Inflammatory macrophage treated with lipopolysaccharide for 4 hours (primary cell): ENCODE data around the gene ZDHHC1.
"Not testable (repeated sequence)": the region's sequence is repeated elsewhere in the genome, so short reads cannot be mapped to it uniquely, and the experiment has no call there.

Source experiments
- DNase-seq: peaks from one replicate; pipeline ENCODE4 v3.0.0-alpha.2; 2020

The ZDHHC1 gene

DNA sequence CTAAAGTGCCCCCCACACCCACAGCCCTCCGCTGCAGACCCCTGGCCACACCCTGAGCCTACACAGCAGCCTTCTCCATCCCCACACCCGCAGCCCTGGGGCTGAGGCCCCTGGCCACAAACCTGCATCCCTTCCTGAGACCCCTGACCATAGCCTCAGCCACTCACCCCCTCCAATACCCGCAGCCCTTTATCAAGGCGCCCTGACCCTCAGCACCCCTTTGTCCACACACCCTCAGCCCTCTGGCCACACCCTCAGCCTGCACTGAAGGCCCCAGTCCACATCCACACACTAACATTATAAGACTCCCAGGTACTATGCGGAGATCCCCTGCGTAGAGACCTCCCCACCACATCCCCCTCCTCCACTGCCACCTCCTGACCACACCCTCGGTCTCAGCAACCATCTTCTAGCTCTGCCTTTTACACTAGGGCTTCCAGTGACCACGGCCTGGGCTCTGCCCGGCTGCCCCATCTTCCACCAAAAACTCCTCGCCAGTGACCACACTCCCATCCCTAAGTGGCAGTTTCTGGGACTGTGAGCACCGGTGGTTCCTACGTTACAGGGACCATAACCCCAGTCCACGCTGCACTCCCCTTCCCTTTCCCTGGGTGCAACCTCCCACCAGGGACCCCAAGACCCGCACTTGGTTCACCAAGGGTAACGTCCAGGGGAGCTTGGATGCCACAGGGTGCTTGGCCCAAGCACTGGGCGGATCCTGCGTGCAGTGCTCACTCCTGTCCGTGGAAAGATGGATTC is 23.8 kb downstream of the ZDHHC1 start:
- DNase-seq: no peak

DNA sequence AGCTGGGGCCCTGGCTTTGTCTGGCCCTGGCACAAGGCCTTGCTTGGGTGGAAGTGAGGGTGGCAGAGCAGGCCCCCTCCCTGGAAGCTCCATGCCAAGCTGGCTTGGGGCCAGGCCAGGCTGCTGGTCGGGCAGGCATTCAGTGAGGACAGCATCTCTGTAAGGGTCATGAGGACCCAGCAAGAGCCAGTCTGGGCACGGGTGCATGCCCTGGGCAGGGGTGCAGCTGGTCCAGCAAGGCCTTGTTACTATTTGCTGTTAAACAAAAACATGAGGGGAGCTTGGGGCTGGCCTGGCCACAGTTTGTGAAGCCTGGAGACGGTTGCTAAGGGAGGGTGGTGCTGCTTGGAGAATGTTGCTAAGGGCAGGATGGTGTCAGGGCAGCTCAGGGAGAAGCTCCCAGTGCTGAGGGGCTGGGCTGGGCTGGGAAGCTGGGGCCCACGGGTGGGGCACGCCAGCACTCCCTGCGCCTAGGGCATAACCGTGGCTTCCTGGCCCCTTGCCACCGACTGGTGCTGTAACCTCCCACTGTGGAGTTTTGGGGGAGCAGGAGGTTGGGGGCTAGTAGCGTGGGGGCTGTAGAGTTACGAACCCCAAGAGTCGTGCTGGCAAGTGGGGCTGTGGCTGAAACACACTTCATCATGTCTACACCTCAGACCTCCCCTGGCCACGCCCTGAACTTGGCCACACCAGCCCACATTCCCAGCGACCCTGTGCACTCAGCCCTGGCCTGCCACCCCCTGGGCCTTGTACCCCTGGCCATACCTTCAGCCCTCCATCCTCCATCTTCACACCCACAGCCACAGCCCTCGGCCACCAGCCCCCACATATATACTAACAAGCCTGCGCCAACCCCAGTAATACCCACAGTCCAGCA is 24.6 kb downstream of the ZDHHC1 start:
- no peak for DNase-seq

- no peak for DNase-seq
Measured at GRCh38 chr16:67390816-67391423, 25.4 kb downstream of the ZDHHC1 start.

DNA sequence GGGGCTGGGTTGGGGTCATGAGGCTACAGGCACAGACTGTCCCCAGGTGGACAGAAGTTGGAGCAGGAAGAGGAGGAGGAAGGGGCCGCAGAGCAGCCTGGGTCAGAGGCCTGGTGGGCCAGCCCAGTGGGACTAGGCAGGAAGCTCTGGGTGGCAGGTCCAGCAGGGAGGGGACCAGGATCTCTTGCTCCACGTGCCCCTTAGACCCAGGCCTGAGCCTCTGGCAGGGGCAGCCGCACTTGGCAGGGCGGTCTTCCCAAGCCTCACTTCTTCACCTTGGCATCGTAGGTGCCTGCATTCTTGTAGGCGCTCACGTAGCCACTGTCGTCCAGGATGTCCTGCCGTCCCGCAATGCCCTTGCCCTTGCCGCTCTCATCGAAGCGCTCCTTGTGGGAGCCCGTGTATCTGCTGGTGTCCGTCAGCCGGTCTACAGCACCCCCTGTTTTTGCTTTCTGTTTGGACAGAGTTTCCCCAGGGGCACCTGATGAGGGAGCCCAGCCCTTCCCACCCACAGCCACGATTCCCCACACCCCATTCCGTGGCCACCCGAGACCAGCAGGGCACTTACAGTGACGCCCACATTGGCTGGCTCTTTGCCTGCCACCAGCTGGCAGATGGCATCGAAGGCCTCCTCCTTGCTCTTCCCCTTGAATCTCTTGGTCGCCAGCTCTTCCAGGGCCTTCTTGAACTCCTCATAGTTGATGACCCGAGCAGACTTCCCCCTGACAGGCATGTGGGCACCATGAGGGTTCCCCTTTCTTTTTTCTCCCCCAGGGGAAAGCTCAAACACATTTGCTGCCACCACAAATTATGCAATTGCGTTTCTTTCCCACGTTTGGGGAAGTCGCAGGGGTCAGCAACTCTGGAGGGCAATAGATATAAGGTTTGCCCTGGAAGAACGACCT is 26.1 kb downstream of the ZDHHC1 start:
- DNase-seq: peak; percentile 93

- no peak for DNase-seq
Measured at GRCh38 chr16:67388591-67388990, 27.7 kb downstream of the ZDHHC1 start.

- DNase-seq: no peak
Measured at GRCh38 chr16:67388191-67388590, 28.1 kb downstream of the ZDHHC1 start.

GRCh38 chr16:67387479-67388079 is 28.7 kb downstream of the ZDHHC1 start:
- DNase-seq: no peak

DNA sequence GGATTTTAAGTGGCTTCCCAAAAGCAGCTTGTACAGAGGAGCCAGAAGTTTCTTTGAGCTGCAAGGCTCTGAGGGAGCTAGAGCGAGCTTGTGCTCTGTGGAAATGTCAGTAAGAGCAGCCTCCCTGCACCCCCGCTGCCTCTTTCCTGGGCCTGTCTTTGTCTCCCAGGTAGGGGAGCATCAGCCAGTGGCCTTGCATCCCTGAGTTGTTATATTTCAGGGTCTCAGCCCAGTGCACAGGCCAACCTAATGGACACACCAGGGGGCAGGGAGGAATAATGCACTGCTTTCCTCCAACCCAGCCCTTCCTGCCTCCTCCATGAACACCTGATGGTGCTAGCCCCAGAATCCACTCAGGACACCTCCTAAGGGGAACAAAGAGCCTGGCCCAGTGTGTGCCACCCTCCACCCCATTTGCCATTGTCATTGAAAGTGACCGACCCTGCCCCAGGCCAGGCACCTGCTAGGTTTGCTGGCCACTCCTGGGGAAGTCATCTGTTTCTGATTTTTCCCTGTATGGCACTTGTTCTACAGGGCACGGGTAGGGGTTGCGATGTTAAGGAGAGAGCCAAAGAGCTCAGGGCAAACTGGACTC is 29.3 kb downstream of the ZDHHC1 start:
- no peak for DNase-seq

- DNase-seq: no peak
Measured at GRCh38 chr16:67384778-67385510, 31.3 kb downstream of the ZDHHC1 start.

DNA sequence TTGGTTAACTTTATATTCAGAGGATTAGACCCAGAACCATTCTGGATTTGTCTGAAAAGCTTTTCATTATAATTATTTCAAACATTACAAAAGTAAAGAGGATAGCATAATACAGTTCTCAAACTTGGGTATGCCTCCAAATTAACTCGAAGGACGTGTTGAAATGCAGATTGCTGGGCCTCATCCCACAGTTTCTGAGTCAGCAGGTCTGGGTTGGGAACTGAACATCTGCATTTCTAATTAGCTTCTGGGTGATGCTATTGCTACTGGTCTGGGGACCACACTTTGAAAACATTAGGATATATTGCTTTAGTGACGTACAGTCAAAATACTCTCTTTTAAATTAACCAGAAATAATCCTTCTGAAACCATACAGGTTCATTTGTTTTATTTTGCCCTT is 33.0 kb downstream of the ZDHHC1 start:
- DNase-seq: peak; percentile 32

DNA sequence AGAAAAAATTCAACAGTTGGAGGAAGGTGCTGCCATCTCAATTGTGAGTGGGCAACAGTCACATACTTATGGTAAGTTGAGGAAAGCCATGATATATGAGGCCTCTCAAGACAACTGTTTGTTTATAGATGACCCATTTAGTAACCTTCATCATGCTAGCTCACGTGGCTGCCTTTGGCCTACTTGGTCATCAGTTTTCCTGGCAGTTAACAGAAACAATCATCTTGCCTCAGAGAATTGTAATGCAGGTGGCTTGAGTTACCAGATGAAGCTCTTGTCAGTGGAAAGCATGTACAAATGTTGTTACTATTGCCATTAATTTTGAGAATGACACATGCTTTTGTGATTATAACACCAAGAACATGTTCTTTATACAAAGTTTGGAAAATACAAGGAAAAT is 37.6 kb downstream of the ZDHHC1 start:
- DNase-seq: no peak

GRCh38 chr16:67376012-67376411 is 40.3 kb downstream of the ZDHHC1 start:
- not testable (repeated sequence) for DNase-seq

GRCh38 chr16:67372664-67373063 is 43.6 kb downstream of the ZDHHC1 start:
- peak; percentile 51 for DNase-seq

DNA sequence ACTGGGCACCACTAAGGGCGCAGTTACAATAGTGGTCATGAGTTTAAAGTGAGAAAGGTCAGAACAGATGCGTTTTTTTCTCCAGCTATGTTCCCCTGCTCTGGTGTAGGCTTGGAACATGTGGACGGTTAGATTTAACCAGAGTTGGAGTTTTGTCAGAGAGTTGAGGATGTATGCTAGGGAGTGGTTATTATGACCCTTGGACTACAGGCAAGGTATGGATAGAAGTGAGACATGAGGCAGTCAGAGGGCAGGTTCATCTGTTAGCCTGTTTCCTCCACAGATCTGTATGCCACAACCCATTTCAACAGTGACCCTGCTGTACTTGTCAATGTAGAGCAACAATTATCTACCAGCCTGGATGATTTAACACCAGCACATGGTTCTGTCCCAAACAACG is 45.6 kb downstream of the ZDHHC1 start:
- no peak for DNase-seq

- peak; percentile 40 for DNase-seq
Measured at GRCh38 chr16:67364600-67365235, 51.6 kb downstream of the ZDHHC1 start.

DNA sequence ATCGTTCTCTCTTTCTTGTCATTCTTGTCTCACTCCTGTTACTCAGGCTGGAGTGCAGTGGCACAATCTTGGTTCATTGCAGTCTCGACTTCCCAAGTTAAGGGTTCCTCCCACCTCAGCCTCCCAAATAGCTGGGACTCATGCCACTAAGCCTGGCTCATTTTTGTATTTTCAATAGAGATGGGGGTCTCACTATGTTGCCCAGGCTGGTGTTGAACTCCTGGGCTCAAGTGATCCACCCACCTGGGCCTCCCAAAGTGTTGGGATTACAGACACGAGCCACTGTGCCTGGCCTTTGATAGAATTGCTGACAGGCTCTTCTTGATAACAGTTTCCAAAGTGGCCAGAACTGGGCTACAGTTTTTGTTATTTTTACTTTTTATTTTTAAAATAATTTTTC is 55.2 kb downstream of the ZDHHC1 start:
- no peak for DNase-seq

DNA sequence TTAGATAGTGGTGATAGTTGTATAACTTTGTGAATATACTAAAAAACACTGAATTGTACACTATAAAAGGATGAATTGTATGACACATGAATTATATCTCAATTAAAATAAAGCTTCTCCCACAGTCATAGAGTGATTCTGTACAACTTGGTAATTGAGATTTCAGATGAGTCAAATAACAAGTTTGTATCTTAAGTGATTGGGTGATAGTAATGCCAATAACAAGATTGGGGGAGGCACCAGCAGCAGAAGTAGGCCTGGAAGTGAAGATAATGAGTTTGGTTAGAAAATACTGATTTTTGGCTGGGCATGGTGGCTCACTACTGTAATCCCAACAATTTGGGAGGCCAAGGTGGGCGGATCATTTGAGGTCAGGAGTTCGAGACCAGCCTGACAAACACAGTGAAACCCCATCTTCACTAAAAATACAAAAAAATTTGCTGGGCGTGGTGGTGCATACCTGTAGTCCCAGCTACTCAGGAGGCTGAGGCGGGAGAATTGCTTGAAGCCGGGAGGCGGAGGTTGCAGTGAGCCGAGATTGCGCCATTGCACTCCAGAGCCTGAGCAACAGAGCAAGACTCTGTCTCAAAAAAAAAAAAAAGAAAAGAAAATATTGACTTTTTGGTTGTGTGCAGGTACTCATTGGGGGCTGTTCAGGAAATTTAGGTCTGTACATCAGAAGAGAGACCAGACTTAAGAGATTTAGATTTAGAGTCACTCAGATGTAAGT is 56.6 kb downstream of the ZDHHC1 start:
- not testable (repeated sequence) for DNase-seq

- DNase-seq: no peak
Measured at GRCh38 chr16:67357561-67357960, 58.7 kb downstream of the ZDHHC1 start.

DNA sequence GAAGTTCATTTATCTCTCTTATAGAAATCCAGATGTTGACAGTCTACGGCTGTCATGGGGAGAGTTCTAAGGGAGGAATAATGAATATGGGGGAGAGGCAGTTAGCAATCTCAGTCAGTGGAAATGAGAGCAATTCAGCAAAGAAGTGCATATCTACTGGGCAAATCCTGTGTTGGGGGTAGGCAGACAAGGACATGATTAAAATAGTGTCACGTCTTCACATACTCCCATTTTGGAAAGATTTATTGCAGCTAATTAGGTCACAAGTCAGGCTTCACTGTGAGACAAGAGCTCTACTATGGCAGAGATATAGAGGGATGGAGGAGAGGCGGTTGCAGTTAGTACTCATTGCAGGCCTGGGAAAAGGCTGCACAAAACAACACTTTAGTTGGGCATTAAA is 59.9 kb downstream of the ZDHHC1 start:
- no peak for DNase-seq

GRCh38 chr16:67352463-67352862 is 63.8 kb downstream of the ZDHHC1 start:
- not testable (repeated sequence) for DNase-seq
